ENCODE results near the gene PCLAF.

- TF ChIP-seq CTCF (conservative IDR thresholded peaks at IDR 0.05; ENCODE audit: low read depth, low read length): no peak
- no peak for TF ChIP-seq EZH2 (IDR thresholded peaks at IDR 0.05; ENCODE audit: borderline replicate concordance, low read depth, low read length, poor library complexity, severe bottlenecking)
Observed at GRCh38 chr15:64351265-64351664, 30.0 kb downstream of the PCLAF start.
